HEK293 (cell line): ENCODE measurements around the gene DENND5A.

Source experiments
- CTCF ChIA-PET: fragments of 350-600 bp; formaldehyde crosslinking; extraction: SDS; loops from one replicate; lab custom pipeline; 2021; ENCODE audit warnings: antibody characterized with exemption; lab: Yijun Ruan, JAX
- POLR2A ChIA-PET: fragments of 300-600 bp; formaldehyde crosslinking; extraction: SDS; loops from one replicate; lab custom pipeline; 2020; ENCODE audit warnings: antibody characterized with exemption, inconsistent platforms; lab: Yijun Ruan, JAX
- H3K27ac ChIP-seq: fragments of 200-500 bp; sonication (Bioruptor generic); 2 replicates; pipeline ENCODE4 v1.5.1; 2014; ENCODE audit warnings: low read depth, low read length, control low read depth, inconsistent platforms; ENCODE audit errors: extremely low read depth
- H3K36me3 ChIP-seq, 2 experiments: fragments of 200-500 bp in 1 of 2; sonication (Bioruptor generic) in 1 of 2; 1 replicate in 1 of 2; 2 replicates in 1 of 2; pipeline ENCODE4 v1.5.1; 2014 to 2017; ENCODE audit warnings: inconsistent platforms in 2 of 2, low read length in 2 of 2; ENCODE audit not compliant: control insufficient read depth in 2 of 2, insufficient read depth in 1 of 2
- H3K4me1 ChIP-seq: fragments of 200-500 bp; sonication (Bioruptor generic); 2 replicates; pipeline ENCODE4 v1.5.1; 2014; ENCODE audit warnings: mild to moderate bottlenecking, low read length, inconsistent platforms; ENCODE audit not compliant: control insufficient read depth, insufficient read depth
- H3K4me3 ChIP-seq: 2 replicates; pipeline ENCODE4 v1.5.1; 2011; ENCODE audit warnings: low read depth, mild to moderate bottlenecking, control low read depth, low read length, moderate library complexity
- H3K9me3 ChIP-seq: fragments of 200-500 bp; sonication (Bioruptor generic); 2 replicates; pipeline ENCODE4 v1.5.1; 2014; ENCODE audit warnings: low read depth, low read length, inconsistent platforms; ENCODE audit not compliant: control insufficient read depth, insufficient read depth
- ATF2 ChIP-seq: fragments of 450-650 bp; formaldehyde crosslinking; IDR thresholded peaks from 2 replicates; pipeline ENCODE4 v1.5.1; 2016; ENCODE audit warnings: missing biosample characterization, missing genetic modification characterization, low read depth
- MYNN ChIP-seq: fragments of 450-650 bp; formaldehyde crosslinking; IDR thresholded peaks from 2 replicates; pipeline ENCODE4 v1.5.1; 2016; ENCODE audit warnings: missing biosample characterization, missing genetic modification characterization, borderline replicate concordance
- ZNF10 ChIP-seq: fragments of 450-650 bp; formaldehyde crosslinking; IDR thresholded peaks from 2 replicates; pipeline ENCODE4 v1.5.1; 2017; ENCODE audit warnings: missing biosample characterization, missing genetic modification characterization
- ZNF16 ChIP-seq: fragments of 450-650 bp; formaldehyde crosslinking; IDR thresholded peaks from 2 replicates; pipeline ENCODE4 v1.5.1; 2016; ENCODE audit warnings: low read depth, missing biosample characterization, missing genetic modification characterization
- ZNF174 ChIP-seq: fragments of 450-650 bp; formaldehyde crosslinking; IDR thresholded peaks from 2 replicates; pipeline ENCODE4 v1.5.0; 2017; ENCODE audit warnings: missing biosample characterization, mild to moderate bottlenecking, missing genetic modification characterization
- ZNF223 ChIP-seq: fragments of 450-650 bp; formaldehyde crosslinking; IDR thresholded peaks from 2 replicates; pipeline ENCODE4 v1.5.1; 2016; ENCODE audit warnings: missing biosample characterization, missing genetic modification characterization
- ZNF23 ChIP-seq: fragments of 450-650 bp; formaldehyde crosslinking; IDR thresholded peaks from 2 replicates; pipeline ENCODE4 v1.5.1; 2016; ENCODE audit warnings: missing biosample characterization, missing genetic modification characterization, borderline replicate concordance
- ZNF248 ChIP-seq: fragments of 450-650 bp; formaldehyde crosslinking; IDR thresholded peaks from 2 replicates; pipeline ENCODE4 v1.5.1; 2017; ENCODE audit warnings: missing biosample characterization, missing genetic modification characterization
- ZNF280C ChIP-seq: fragments of 450-650 bp; formaldehyde crosslinking; IDR thresholded peaks from 2 replicates; pipeline ENCODE4 v1.5.1; 2016; ENCODE audit warnings: missing biosample characterization, missing genetic modification characterization
- ZNF292 ChIP-seq: fragments of 450-650 bp; formaldehyde crosslinking; IDR thresholded peaks from 2 replicates; pipeline ENCODE4 v1.5.1; 2016; ENCODE audit warnings: low read depth, missing biosample characterization, missing genetic modification characterization, borderline replicate concordance
- ZNF366 ChIP-seq: fragments of 450-650 bp; formaldehyde crosslinking; conservative IDR thresholded peaks from 2 replicates; pipeline ENCODE4 v1.5.1; 2016; ENCODE audit warnings: missing biosample characterization, missing genetic modification characterization
- ZNF398 ChIP-seq: fragments of 450-650 bp; formaldehyde crosslinking; IDR thresholded peaks from 2 replicates; pipeline ENCODE4 v1.5.1; 2017; ENCODE audit warnings: missing biosample characterization, missing genetic modification characterization
- ZNF426 ChIP-seq: fragments of 450-650 bp; formaldehyde crosslinking; IDR thresholded peaks from 2 replicates; pipeline ENCODE4 v1.5.1; 2017; ENCODE audit warnings: missing biosample characterization, missing genetic modification characterization, mild to moderate bottlenecking, inconsistent platforms, moderate library complexity
- ZNF488 ChIP-seq: fragments of 450-650 bp; formaldehyde crosslinking; IDR thresholded peaks from 2 replicates; pipeline ENCODE4 v1.5.1; 2016; ENCODE audit warnings: missing biosample characterization, missing genetic modification characterization
- ZNF501 ChIP-seq: fragments of 450-650 bp; formaldehyde crosslinking; IDR thresholded peaks from 2 replicates; pipeline ENCODE4 v1.5.1; 2016; ENCODE audit warnings: missing biosample characterization, missing genetic modification characterization
- ZNF571 ChIP-seq: fragments of 450-650 bp; formaldehyde crosslinking; IDR thresholded peaks from 2 replicates; pipeline ENCODE4 v1.5.0; 2017; ENCODE audit warnings: missing biosample characterization, missing genetic modification characterization
- ZNF629 ChIP-seq: fragments of 450-650 bp; formaldehyde crosslinking; IDR thresholded peaks from 2 replicates; pipeline ENCODE4 v1.5.1; 2017; ENCODE audit warnings: missing biosample characterization, missing genetic modification characterization
- ZNF658 ChIP-seq: fragments of 450-650 bp; formaldehyde crosslinking; IDR thresholded peaks from 2 replicates; pipeline ENCODE4; 2016; ENCODE audit warnings: missing biosample characterization, missing genetic modification characterization
- ZNF660 ChIP-seq: fragments of 450-650 bp; IDR thresholded peaks from 2 replicates; pipeline ENCODE4 v1.5.1; 2018; ENCODE audit warnings: missing biosample characterization, mild to moderate bottlenecking, missing genetic modification characterization
- ZNF707 ChIP-seq: fragments of 450-650 bp; formaldehyde crosslinking; IDR thresholded peaks from 2 replicates; pipeline ENCODE4 v1.5.1; 2016; ENCODE audit warnings: missing biosample characterization, missing genetic modification characterization
- ZSCAN4 ChIP-seq: fragments of 450-650 bp; formaldehyde crosslinking; IDR thresholded peaks from 2 replicates; pipeline ENCODE4 v1.5.1; 2017; ENCODE audit warnings: missing biosample characterization, missing genetic modification characterization
- ZSCAN5A ChIP-seq: fragments of 450-650 bp; formaldehyde crosslinking; IDR thresholded peaks from 2 replicates; pipeline ENCODE4 v1.5.1; 2016; ENCODE audit warnings: missing biosample characterization, missing genetic modification characterization

DENND5A gene

GRCh38 chr11:9146477-9146876 is 118.7 kb downstream of the DENND5A start:
- TF ChIP-seq ZNF629 (tag by site-specific recombination) (no peak), ZNF223 (no peak), ZNF660 (no peak), ZNF501 (tag by site-specific recombination) (no peak), ZNF707 (no peak), ZSCAN4 (tag by site-specific recombination) (no peak), ZNF426 (tag by site-specific recombination) (no peak), ZSCAN5A (tag by site-specific recombination) (no peak), ZNF398 (tag by site-specific recombination) (no peak)
- CTCF ChIA-PET: interaction anchor here (0.6 to 2.3 kb wide), 2 partner anchors 9 to 310 kb away, joined by 4 to 15 read pairs; no protein-coding TSS in a partner anchor
- Histone ChIP-seq H3K27ac (no peak overlapping the region), H3K9me3 (no peaks in the 10 kb centered on the region), H3K4me1 (no peaks in the 10 kb centered on the region), H3K36me3 (peaks cover 0 to 100% of the 10 kb centered on the region in 2 experiments; a peak in 2 of 3 replicates), H3K4me3 (no peak overlapping the region)
- POLR2A ChIA-PET: interaction anchor here (0.6 kb wide), 1 partner anchor 115 kb away, joined by 3 read pairs; no protein-coding TSS in a partner anchor

GRCh38 chr11:9145283-9145682 is 119.9 kb downstream of the DENND5A start:
- POLR2A ChIA-PET: no interaction called here
- CTCF ChIA-PET: interaction anchor here (0.9 kb wide), 1 partner anchor 81 kb away, joined by 3 read pairs; no protein-coding TSS in a partner anchor
- Histone ChIP-seq H3K27ac (no peak overlapping the region), H3K4me1 (no peaks in the 10 kb centered on the region), H3K4me3 (no peak overlapping the region), H3K9me3 (no peaks in the 10 kb centered on the region), H3K36me3 (peaks cover 0 to 98% of the 10 kb centered on the region in 2 experiments; a peak in 2 of 3 replicates)
- TF ChIP-seq ZNF23 (tag by site-specific recombination): no peak
- no peak for TF ChIP-seq ATF2 (tag by site-specific recombination)
- no peak for TF ChIP-seq ZNF488 (tag by site-specific recombination)
- TF ChIP-seq ZNF10 (tag by site-specific recombination): no peak
- no peak for TF ChIP-seq ZNF658
- no peak for TF ChIP-seq ZNF174 (tag by site-specific recombination)
- no peak for TF ChIP-seq ZNF571 (tag by site-specific recombination)
- no peak for TF ChIP-seq ZNF292 (tag by site-specific recombination)
- no peak for TF ChIP-seq ZNF16 (tag by site-specific recombination)
- TF ChIP-seq ZNF280C: no peak
- TF ChIP-seq ZNF248 (tag by site-specific recombination): no peak
- no peak for TF ChIP-seq ZNF366 (tag by site-specific recombination)
- TF ChIP-seq MYNN (tag by site-specific recombination): no peak
